DND-41 (cell line): ENCODE measurements around the gene WDR73.

ENCODE experiments used
- CTCF ChIP-seq: IDR thresholded peaks from 2 replicates; pipeline ENCODE4 v1.5.1; 2012; ENCODE audit warnings: borderline replicate concordance, low read length, moderate library complexity, mild to moderate bottlenecking; ENCODE audit not compliant: poor library complexity, severe bottlenecking; ENCODE audit errors: extremely low read depth
- EZH2 ChIP-seq: IDR thresholded peaks from 3 replicates; pipeline ENCODE4 v1.6.1; 2012; ENCODE audit warnings: borderline replicate concordance, low read depth, mild to moderate bottlenecking, moderate library complexity, low read length, inconsistent platforms; ENCODE audit not compliant: severe bottlenecking

- TF ChIP-seq CTCF (no peak), EZH2 (no peak)
Measured at GRCh38 chr15:84595660-84596059, 58.4 kb downstream of the WDR73 start.
